SW 1271 (cell line): Measurements from ENCODE around the gene YPEL1.

Source experiments
- DNase-seq, 2 experiments: peaks; one replicate each; lab custom pipeline; 2025; lab: John Stamatoyannopoulos, UW

YPEL1 gene, protein sequence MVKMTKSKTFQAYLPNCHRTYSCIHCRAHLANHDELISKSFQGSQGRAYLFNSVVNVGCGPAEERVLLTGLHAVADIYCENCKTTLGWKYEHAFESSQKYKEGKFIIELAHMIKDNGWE

DNA sequence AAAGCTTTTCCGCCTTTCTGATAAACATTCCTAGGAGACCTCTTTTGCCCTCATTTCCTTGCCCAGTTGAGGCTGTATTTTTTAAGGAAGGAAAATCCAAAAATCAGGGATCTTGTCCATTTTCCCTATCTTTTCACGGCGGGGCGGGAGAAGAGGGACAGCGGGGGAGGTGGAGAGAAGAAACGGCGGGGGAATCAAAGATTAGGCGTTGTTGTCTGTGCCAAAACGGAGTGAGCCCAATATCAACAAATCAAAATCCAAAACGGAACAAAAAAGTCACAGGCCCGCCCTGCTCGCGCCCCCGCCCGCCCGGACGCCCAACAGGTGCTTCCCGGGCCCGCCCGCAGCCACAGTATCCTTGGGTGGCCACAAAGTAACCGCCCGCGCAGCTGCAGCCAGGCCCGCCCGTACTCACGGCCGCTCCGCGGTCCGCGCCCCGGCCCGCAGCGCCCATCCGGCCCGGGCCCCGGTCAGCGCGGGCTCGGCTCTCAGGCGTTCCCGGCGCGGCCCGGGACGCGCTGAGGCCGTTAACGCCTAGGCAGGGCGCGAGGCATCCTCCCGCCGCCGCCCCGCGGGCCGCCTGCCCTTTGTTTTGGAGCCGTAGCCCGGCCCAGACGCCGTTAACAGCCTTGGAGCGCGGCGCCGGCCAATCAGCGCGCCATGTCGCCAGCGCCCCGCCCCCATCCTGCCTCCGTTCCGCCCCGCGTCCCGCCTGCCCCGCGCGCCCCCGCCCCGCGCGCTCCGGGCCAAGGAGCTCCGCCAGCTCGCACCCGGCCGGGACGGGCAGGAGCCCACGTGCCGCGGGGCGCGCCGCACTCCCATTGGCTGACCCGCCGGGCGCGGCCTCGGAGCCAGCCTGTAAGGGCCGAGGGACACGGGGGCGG, at the start of gene YPEL1:
TSS of gene YPEL1 (minus strand) at position 595 of the 884 bp plus-strand sequence. CDS start 25,050 bp downstream, outside the sequence.
- peak; percentile 62 to 87 for DNase-seq

DNA sequence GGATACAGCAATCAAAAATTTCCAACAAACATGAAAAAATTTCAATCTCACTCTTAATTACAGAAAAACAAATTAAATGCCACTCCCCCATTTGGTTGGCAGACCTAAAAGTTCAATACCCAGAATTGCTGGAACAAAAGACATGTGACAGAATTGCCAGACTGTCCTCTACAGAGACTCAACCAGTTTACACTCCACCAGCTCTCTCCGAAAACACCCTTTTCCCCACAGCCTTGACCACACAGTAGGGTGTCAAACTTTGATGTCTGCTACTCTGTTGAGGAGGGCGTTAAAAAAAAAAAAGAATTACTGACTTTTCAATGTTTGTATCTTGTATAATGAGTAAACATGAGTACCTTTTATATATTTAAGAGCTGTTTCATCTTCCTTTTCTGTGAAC, 44.7 kb upstream of the YPEL1 start:
- DNase-seq: no peak

DNA sequence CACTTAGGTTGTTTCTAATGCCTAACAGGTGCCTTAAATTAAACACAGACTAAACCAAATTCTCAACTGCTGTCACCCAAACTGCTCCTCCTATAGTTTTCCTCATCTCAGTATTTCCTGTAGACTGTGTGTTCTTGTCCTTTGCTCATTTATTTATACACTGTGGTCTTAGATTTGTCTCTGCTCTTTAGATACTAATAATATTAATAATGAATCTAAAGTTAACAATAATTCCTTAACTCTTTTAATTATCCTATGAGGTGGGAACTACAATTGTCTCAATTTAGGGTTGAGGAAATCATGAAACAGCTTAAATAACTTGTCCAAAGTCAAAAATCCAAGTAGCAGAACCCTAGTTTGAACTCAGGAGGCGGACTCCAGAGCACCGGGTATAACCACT, 43.9 kb upstream of the YPEL1 start:
- DNase-seq: no peak

DNA sequence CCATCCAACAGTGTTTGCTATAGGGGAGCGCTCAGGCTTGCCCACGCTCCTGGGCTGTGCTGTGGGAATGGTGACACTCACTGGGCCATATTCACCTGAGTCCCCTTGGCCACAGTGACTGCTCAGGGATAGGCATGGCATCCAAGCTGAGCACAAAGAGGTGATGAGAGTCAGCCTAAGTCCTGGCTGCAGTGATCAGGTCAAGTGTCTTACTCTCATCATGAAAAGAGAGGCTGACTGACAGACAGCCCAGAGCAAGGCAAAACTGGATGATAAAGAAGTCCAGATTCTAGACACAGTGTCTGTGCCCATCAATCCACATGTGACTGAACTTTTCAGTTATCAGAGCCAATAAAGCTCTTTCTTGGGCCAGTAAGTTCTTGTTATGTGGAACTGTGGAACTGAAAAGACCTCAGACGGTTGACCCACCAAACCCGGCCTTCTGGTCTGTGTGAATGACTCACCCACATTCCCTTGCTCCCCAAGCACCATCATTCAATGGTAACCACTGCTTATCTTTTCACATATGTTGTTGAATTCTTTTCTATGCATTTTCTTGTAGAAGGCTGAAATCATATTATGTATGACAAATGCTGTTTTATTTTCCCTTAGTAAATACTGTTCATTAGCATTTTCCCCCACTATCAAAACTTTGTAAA, 43.2 kb upstream of the YPEL1 start:
- no peak for DNase-seq

DNA sequence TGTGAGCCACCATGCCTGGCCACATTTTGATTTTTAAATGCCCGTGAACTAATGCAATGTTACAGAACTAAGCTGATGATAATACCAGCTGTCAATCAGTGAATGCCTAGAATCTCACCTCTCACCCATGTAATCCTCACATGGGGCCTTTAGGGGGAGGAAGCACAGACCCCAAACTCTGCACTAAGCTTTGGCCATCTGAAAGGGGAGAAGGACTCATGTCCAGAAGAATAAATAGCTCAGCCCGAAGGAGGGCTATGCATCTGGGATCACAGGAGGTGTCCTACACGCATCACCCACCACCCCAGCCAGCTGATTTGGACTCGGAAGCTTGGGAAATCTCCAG, 36.0 kb upstream of the YPEL1 start:
- no peak for DNase-seq

DNA sequence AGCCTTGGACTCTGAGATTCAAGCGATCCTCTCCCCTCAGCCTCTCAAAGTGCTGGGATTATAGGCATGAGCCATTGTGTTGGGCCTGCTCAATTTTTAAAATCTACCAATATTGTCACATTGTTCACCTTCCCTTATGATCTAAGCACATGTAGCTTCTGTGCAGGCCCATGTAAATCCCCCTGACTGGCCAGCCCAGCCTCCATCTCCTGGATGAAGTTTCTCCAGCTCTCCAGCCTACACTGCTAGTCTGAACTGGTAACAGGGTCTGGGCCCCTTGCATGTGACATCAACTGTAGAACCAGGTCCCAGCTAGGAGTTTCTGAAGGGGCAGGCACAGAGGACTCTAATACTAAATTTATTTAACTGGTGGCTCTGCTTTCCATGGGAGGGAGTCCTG, 32.8 kb upstream of the YPEL1 start:
- DNase-seq: no peak

DNA sequence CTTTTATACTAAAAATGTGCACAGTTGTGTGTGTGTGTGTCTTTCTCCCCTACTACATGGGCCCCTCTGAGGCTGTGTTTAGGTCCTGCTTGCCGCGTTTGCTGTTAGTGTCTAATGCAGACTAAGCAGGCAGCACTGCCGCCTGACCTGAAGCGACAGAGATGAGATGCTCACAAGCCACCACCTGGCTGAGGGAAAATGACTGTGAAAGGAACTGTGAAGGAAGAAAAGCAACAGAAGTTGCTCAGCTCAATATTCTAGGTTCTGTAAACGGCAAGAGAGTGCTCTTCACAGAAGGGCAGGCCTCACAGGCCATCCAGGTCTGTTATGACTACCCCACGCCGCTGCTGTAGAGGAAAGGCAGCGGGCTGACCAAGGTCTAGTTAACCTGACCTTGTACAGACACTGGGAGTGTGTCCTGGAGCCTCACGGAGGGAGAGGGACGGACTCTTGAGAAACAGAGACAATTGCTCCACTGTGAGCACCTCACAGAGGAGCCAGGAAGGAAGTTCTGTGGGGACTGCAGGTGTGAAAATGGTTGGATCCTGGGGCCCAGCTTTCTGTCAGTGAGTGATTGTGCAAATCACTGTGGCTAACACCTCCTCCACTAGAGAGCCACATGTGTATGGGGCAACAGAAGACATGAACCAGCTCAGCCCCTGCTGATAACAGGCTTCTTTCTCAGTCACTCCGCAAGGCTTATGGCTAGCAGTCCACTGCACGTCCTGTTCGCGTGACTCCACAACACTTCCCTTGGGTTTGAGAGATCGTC, 31.3 kb upstream of the YPEL1 start:
- no peak for DNase-seq

DNA sequence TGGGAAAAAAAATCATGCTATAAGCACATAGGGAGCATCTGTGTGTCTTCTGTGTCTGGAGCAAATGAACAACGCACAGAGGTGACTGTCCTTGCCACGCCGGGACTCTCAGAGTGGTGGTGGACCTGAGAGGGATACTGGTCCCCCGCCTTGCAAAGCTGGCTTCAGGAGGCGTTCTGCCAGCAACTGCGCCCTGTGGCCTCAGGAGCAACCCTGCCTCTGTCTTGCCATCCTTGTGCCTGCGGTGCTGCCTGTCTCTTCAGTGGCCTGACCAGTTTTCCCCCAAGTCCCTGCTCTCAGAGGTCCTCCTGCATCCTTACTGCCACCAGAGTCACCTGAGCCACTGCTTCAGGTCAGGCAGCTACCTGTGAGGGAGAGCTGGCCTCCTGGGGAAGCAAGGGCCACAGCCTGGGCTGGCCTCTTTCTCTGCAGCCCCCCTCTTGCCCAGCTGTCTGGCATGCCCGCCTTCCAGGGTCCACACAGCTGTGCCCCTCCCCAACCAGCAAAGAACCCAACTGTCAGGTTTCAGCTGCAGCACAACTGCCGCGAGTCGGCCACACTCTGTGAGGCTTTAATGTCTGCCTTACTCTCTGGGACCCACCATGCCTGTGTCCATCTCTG, 30.4 kb upstream of the YPEL1 start:
- no peak for DNase-seq

DNA sequence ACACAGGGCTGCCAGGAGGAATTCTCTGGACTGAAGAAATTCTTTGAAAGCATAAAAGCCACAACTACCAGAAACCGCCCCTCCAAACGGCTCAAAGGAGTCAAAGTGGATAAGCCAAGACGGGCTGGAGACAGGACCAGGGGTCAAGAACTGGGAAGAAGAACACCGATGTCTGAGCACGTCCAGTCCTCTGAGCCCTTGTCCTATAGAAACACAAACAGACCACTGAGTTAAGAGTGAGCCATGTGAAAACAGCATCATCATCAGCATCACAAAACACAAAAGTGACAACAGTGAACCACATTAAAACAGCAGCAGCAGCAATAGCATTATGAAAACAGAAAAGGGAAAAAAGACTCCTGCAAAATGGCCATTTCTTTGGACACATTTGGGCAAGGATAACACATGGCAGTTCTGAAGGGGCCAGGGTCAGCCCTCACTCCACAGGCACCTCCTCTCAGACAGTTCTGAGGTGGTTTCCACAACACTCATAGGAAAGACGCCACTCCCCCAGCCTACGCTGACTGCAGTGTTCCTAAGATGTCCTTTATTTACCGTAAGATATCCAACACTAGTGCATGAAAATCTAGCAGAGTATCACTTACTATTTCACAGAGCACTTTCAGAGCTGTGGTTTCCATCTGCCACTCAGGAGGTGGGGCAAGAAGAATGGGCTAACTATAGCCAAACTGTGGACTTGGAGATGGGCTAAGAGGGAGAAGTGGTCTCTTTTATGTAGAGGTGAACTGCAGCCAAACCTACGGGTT, 28.6 kb upstream of the YPEL1 start:
- DNase-seq: no peak

DNA sequence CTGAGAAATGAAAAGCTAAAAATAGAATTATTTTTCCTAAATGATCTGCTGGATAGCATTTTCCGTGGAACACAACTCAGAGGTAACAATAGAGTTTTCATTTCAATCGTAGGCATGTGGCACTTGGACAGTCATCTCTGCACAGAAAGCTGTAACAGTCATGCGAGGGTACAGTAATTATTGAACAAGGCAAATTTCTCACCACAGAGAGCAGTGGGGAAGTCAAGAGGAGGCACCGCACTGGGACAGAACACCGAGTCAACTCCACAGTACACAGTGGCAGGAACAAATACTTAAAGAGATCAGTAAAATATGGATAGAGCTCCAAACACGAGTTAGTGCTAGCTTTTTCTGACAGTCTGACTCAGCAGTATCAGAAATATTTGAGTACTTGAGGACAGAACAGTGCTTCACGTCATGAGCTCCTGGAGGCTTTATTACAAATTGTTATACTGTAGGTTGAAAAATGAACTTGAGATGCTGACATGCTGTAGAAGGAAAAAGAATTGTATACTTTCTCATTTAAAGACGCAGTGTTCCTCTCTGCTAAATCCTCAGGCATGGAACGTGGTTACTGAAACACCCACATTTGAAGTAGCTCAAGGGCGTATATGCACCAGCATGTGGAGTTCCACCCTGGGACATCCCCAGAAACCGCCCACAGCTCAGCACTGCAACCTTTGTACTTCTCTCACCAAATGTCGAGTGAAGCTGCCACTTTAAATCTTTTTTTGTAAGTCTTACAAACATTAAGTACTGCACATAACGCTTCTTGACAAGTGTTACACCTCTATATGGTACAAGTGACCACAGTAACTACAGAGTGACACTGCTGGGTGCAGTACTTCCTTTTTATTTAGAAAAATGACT, 27.4 kb upstream of the YPEL1 start:
- DNase-seq: no peak

DNA sequence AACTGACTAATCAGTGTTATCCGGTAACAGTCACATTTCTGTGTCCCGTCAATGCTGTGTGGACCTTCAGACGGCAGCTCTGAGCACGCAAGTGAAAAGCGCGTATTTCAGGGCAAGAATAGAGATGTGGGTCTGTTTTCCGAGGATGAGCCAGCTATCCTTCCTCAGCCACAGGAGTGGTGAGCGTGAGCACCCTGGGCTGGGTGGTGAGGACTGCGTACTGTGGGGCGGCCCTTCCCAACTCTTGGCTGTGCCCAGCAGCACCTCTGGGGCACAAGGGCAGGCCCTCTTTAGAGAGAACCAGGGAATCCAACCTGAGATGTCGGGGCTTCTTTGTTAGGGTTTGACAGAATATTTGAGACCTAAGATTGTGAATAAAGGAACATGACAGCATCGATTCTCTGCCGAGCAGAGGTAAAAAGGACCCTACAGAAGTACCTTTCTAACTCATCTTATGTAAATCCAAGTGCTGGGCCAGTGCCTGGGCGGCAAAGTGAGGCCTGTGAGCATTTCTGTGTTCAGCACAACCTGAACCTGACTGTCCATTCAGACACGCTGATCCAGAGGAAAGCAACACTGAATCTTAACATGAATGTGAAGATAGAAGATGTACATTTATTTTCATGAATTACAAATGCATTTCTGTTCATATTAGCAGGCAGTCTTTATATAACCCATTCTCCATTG, 26.5 kb upstream of the YPEL1 start:
- no peak for DNase-seq

DNA sequence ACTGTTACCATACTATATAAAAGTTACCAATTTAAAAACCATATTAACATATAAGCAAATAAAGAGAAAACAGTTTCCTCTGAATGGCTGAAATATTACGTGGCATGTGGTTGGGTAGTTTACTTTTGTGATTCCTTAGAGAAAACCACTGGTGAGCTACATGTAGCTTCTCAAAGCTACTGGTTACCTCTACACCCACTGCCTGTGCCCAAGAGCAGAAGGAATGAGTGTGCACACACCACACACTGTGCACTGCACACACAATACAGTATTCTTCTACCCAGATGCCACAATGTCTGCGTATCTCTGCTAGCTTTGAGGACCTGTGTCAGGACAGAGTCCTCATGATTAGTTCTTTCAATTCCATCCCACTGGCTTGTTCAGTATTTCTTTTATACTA, 25.5 kb upstream of the YPEL1 start:
- DNase-seq: no peak

DNA sequence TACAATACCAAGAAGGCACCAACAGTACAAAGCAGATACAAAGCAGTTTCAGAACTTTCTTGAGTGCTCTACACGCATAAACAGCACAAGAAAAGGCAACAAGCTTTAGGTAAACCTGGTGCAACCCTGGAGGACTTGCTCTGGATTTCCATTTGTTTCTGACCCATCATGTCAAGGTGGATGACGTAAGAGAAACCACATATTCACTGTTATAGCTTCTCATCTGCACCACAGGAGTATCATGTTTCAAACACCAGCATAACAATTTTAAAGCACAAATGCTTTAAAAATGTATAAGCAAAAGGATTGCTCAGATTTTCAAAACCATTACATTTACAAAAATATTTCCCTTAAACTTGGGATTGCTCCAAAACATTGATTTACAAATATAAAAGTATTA, 25.0 kb upstream of the YPEL1 start:
- DNase-seq: no peak

DNA sequence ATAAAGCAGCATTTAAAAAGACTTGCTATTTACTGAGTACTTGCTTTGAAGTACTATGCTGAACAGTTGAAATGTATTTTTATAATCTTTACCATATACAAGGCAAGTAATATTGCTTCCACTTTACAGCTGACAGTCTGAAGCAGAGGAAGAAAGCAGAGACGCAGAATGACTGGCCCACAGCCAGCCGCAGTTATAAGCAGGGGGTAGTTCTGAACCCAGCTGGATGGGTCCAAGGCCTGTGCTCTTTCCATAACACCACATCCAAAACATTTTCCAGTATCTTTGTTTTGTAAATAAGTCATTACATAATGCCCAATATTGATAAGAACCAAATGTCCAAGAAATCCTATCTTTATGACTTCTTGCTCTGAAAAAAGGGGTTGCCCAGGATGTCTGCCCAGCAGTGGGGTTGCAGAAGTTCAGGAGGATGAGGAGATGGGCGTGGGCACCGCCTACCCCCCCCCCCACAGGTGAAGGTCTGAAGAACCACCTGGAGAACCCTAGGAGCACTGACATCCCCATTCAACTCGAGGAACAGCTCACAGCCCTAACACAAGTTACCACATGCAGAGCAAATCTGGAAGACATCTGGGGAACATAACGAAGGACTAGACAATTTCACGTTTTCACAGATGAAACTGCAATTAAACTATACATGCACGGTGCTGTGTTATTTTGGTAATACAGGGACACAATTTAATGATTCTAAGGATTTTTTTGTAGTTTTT, 24.2 kb upstream of the YPEL1 start:
- DNase-seq: no peak

DNA sequence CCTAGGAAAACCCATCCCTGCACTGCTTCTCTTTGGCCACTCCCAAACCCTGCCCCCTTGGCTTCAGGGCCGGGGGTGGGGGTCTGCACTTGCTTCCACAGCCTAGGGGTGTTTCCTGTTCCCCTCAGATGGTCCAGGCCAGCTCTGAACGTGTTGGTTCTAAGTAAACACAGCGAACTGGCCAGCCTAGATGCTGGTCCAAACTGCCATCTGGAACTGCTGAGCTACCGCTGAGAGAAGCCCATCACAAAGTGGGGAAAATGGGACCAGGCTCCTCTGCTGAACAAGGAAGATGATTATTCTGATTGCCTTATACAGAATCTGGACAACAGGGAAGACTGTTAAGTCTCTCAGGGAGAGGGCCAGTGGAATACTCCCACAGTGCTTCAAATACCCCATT, 23.5 kb upstream of the YPEL1 start:
- no peak for DNase-seq

DNA sequence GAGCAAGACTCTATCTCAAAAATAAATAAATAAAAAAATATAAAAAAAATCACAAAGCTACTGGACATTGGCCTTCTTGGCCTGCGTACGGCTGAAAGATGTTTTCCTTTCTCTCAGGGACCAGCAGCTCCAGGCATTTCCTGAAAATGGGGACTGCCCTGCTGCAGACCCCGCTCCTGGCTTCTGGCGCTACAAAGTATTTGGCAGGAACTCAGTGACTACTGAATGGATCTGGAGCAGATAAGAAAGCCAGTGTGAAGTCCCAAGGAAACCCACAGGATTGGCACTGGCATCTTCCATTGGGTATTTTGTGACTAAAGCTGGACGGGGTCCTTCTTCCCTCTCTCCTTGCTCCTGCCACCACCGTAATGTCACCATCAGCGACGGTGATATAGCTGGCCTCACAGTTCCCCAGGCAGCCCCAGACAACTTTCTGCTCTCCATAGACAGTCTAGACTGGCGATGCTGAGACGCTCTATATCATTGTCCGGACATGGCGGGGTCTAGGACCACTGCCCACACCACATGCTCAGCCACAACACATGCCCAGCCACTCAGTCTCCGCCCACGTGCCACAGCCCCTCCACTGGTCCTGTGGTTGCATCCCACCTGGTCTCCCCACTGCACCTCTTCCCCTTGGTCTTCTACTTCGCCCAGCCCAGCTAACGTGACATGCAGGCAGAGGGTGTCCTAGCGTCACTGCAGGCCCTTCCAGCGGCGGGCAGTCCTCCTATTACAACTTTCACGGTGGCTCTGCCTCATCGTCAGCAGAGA, 22.7 kb upstream of the YPEL1 start:
- no peak for DNase-seq

DNA sequence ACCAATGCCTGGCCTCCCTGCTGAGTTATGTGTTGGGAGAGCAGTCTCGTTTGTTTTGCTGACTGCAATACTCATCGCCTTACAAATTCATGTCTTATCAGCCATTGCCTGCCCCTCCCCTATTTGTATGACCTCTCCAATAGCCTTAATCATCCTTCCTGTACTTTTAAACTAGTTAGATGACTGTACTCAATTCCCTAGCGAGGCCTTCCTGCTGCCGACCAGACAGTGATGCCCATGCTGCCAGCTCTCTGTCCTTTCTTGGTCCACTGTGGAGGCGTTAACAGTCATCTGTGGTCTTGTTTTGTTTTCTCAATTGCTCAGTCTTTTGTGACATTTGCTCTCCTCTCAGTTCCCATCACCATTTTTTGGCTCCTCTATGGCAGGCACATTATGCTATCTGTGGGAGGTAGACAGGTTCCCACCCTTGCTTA, 20.3 kb upstream of the YPEL1 start:
- DNase-seq: no peak

DNA sequence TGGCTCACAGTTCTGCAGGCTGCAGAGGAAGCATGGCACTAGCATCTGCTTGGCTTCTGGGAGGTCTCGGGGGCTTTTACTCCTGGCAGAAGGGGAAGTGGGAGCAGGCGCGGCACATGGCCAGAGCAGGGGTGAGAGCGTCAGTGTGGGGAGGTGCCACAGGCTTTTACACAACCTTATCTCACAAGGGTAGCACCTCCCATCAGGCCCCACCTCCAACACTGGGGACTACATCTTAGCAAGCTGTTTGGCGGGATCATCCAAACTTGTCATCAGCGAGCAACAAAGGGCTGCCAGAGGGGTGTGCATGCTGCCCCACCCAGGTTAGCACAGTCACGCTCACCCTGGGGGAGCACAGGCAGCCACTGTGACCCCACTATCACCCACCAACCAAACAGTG, 18.9 kb upstream of the YPEL1 start:
- DNase-seq: no peak
